Mucosa of gallbladder (tissue), 1 donor: ENCODE data around the gene NLRP13. TPM values are rescaled to one million over a fixed set of nuclear protein-coding genes. Genes with fewer than 3 reads are reported as not detected.
"Not testable (repeated sequence)": the region's sequence is repeated elsewhere in the genome, so short reads cannot be mapped to it uniquely, and the experiment has no call there.

Experiments used
- DNase-seq: peaks from one replicate; pipeline ENCODE4 v3.0.0-alpha.2; 2020; ENCODE audit warnings: low spot score
- total RNA-seq: library from RNA; stranded (reverse); gene quantifications from one replicate; pipeline ENCODE4 v1.2.1, GENCODE V29; 2021
- donor health status: DM: no; HTN: no; CAD: no.

Gene NLRP13
- not detected for total RNA-seq

DNA sequence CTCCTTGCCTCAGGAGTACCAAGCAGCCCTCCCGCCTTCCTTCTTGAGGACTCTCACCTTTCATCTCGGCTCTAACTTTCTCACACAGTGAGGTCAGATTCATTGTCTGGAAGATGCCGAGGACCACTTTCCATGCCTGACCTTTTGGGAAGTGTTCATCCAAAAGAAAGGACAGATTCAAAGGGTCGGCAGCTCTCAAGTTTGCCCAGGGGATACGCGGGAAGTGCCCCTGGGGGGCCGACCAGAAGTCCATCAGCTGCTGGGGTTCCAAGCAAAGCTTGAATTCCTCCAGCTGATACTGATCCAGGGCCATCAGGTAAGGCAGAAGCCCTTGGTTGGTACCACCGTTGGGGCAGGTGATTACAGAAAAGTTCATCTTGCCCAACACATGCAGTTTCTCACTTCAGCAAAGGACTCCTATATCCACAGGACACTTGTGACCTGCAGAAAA is at the start of gene NLRP13:
NLRP13 (minus strand) TSS at position 401 of the 451 bp plus-strand sequence; CDS start at position 376, 25 bp downstream.
- no peak for DNase-seq

DNA sequence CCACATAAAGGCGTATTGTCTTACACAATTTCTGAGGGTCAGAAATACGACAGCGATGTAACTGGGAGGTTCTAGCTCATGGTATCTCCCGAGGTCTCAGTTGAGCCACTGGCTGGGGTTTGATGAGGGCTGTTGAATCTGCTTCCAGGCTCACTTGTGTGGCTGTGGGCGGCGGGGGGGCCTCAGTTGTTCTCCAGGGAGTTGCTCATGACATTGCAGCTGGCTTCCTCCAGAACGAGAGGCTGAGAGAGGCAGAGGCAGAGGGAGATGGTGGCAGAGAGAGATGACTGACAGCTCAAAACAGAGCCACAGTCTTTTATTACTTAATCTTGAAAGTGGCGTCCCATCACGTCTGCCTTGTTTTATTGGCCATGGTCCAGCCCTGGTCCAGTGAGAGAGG is 48.3 kb upstream of the NLRP13 start:
- no peak for DNase-seq

DNA sequence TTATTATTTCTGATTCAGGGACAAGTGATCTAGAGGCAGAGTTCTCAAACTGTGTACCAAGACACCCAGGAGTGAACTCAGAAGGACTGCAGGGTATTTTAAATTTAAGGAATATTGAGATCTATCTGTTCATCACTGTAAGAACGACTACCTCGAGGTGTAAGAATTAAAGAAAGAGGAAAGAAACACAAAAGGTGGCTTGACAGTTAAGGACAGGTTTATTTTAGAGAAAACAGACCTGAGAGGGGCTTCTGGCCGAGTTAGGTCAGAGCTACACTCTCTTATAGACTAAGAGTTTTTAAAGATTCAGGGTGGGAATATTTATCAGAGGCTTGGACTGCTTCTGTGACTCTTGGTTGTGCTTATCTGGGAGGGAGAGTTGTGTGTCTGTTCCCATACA is 41.8 kb upstream of the NLRP13 start:
- no peak for DNase-seq

GRCh38 chr19:55962186-55962585 is 30.1 kb upstream of the NLRP13 start:
- no peak for DNase-seq

GRCh38 chr19:55959996-55960675 is 28.0 kb upstream of the NLRP13 start:
- no peak for DNase-seq

DNA sequence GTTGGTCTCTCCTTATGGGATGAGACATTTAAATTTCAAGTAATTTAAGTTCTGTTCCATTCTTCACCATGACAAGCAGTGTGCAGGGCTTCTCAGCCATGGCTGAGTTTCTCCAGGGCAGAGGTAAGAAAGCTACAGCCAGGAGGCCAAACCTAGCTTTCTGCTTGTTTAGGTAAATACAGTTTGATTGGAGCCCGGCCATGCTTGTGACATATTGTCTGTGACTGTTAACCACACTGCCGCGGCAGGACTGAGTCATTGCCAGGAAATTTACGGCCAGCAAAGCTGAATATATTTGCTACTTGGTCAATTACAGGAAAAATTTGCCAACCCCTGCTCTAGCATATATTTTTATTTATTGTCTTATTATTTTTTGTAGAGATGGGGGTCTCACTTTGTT is 26.2 kb upstream of the NLRP13 start:
- no peak for DNase-seq

DNA sequence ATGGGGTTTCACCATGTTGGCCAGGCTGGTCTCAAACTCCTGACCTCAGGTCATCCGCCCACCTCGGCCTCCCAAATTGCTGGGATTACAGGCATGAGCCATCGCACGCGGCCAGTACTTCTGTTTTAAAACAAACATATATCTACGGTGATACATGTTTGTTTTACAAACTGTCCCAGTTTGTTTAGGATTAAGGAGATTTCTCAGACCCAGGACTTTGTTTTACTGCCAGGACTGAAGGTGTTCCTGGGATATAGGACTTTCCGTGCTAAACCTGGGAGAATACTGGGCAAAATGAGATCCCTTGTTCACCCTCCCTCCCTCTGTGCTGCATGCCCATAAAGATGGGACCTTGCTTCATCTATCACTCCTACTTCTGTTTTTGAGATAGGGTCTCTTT is 24.3 kb upstream of the NLRP13 start:
- DNase-seq = no peak

GRCh38 chr19:55950566-55950965 is 18.4 kb upstream of the NLRP13 start:
- DNase-seq = not testable (repeated sequence)

GRCh38 chr19:55947532-55947931 is 15.4 kb upstream of the NLRP13 start, which contains the start of gene NLRP8:
NLRP8 (plus strand) TSS chr19:55947832.
- DNase-seq = no peak

DNA sequence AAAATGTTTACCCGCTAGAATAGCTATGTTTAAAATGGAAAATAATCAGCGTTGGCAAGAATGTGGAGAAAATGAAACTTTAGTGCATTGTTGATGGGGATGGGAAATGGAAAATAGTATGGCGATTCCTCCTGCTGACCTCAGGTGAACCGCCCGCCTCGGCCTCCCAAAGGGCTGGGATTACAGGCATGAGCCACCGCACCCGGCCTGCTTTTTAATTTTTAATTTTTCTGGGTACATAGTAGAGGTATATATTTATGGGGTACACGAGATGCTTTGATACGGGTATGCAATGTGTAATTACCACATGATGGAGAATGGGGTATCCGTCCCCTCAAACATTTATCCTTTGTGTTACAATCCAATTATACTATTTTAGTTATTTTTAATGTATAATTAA is 8.2 kb upstream of the NLRP13 start:
- DNase-seq = no peak

DNA sequence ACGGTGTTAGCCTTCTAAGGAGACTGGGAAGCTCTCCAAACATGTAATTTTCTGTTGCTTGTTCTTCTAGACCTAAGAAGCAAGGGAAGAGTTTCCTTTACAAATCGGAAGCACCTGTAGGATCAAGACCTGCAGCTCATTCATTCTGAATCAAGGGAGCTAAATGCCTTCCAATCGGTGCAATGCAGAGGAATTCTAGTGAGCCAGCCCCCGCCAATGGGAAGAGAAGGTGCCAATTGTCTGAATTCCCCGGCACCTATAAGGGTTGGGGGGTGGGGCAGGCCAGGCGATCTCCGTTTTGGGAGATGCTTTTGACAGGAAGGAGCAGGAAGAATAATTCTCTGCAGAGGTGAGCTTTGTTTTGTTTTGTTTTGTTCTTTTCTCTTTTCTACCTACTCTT is 7.1 kb upstream of the NLRP13 start:
- no peak for DNase-seq

DNA sequence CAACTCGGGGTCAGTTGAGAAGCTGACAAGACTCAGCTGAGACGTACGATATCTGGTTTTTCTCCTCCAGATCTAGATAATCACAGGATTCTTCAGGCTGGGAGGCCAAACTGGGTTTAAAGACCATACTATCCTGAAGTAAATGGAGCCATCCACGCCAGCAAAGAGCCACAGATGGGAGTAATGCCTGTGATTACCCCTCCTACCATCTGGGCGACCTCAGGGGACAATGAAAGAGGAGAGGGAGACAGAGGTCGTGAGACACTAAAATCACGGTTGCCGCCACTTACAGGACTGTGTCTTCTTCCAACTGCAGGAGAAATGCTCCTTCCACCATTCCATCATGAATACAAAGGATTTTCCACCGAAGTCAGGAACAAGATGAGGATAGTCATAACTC is 3.1 kb upstream of the NLRP13 start:
- no peak for DNase-seq

DNA sequence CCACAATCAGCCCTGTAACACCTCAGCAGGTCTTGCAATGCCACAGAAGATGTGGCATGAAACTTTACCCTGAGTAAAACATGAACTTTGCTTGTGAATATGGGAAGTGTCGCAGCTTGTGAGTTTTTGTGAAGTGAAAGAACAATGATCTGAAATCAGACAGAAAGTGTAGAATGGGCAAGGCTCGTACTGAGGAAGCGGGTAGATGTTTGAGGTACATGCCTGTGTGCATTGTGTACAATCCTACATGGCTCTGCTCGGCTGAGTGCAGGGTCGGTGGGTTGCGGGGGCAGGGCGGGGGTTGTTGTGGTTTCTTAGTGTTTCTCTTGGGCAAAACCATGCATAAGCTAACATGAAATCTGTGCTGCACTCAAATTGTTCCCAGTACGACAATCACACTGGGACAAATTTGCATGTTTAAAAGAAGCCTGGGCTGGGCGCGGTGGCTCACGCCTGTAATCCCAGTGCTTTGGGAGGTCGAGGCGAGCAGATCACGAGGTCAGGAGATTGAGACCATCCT is 1.1 kb downstream of the NLRP13 start:
- DNase-seq = no peak

DNA sequence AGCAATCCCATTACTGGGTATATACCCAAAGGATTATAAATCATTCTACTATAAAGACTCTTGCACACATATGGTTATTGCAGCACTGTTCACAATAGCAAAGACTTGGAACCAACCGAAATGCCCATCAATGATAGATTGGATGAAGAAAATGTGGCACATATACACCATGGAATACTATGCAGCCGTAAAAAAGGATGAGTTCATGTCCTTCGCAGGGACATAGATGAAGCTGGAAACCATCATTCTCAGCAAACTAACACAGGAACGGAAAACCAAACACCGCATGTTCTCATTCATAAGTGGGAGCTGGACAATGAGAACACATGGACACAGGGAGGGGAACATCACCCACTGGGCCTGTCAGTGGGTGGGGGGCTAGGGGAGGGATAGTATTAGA is 2.9 kb downstream of the NLRP13 start:
- DNase-seq = not testable (repeated sequence)

DNA sequence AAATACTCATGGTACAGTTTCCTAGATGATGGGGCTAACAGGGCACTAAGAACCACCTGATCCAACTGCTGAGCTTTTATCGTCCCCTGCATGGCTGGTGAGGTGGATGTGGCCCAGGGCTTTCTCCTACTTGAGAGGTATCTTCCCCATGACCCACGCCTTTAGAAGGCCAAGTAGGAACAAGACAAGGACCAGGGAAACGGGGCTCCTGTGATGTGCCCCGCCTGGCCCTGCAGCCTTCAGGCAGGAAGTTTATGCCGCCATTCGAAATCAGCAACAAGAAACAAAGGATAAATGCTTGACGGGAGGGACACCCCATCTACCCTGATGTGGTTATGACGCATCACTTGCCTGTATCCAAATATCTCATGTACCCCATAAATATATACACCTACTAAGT is 4.1 kb downstream of the NLRP13 start:
- DNase-seq = no peak

DNA sequence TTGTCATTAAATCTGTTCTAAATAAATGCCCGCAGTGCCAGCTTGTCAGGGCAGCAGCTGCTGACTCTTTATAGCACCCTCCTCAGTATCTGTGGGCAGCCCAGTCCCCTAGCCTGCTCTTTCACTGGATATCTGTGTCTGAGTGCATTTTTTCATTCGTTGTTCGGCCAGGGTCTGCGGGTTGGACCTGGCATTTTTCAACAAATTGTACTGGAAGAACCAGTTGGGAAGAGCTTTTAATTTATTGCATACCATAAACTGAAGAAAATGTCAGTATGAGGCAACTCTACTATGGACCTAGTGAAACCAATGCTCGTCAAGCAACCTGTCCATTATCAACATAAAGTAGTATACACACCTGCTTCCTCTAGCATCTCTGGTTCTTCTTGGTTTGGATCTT is 8.6 kb downstream of the NLRP13 start:
- DNase-seq = no peak

DNA sequence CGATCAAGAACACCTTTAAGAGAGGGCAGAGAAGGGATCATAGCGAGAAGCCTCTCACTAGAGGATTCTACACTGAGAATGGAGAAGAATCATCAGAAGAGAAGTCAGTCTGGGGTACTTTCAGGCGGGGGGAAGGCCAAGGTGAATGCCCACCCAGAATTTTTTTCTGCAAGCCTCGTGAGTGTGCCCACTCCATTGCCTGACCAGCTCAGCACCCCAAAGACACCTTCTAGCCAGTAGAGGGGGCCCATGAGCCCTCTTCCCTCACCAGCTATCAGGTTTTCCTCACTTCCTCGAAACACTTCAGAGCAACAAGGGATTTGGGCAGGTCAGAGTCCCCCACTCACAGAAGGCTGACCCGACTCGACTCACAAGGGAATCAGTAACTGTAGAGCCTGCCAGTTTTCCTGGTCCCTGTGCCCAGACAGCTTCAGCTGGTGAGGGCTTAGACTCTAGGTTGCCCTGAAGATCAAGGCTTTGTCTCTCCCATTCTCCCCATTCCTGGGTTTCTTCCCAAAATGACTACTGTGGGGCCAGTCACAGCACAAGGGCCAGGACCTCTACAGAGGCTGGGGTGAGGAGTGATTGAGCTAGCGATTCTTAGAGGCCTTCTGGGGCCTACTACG is 18.4 kb downstream of the NLRP13 start:
- DNase-seq = no peak

DNA sequence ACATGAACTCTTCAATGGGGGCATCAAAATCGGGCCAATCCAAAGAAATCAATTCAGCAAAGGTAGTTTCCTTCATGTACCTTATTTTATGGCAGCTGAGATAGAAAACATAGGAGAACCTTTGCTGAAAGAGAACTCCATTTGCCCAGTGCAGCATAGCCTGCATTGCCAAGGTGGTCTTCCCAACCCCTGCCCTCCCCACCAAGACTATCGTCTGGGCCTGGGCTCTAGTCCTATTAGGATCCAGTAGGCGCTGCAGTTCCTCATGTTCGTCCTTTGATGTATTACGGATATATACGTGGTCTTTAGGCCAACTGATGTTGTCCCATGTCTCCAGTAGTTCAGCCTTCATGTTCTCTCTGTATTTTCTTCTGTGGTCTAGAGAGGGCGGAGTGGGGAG is 19.2 kb downstream of the NLRP13 start:
- no peak for DNase-seq

GRCh38 chr19:55909801-55910200 is 22.3 kb downstream of the NLRP13 start:
- DNase-seq = no peak

- no peak for DNase-seq
Measured at GRCh38 chr19:55907746-55908145, 24.4 kb downstream of the NLRP13 start.

- no peak for DNase-seq
Measured at GRCh38 chr19:55907286-55907685, 24.9 kb downstream of the NLRP13 start.

GRCh38 chr19:55902080-55902751 is 29.9 kb downstream of the NLRP13 start:
- no peak for DNase-seq
